ENCODE data around the gene ANTXR1.

Gene ANTXR1

GRCh38 chr2:69141061-69141460 is 128.1 kb downstream of the ANTXR1 start:
- no peak for DNase-seq (ENCODE audit: low spot score)
- in situ Hi-C loops (cut with MboI; ENCODE audit: low pct_unique_long_range_greater_than_20kb, low sequenced_read_pairs, unreplicated experiment) = no loop called here
- no peak for TF ChIP-seq CTCF (IDR thresholded peaks at IDR 0.05; ENCODE audit: extremely low read depth, insufficient read depth, missing control alignments)

- TF ChIP-seq CTCF (IDR thresholded peaks at IDR 0.05; ENCODE audit: extremely low read depth, insufficient read depth, missing control alignments) = no peak
- DNase-seq (ENCODE audit: low spot score) = no peak
- in situ Hi-C loops (cut with MboI; ENCODE audit: low pct_unique_long_range_greater_than_20kb, low sequenced_read_pairs, unreplicated experiment) = no loop called here
These were observed 130.9 kb downstream of the ANTXR1 start for GRCh38 chr2:69143748-69144360.

GRCh38 chr2:69145204-69145603 is 132.2 kb downstream of the ANTXR1 start:
- no peak for TF ChIP-seq CTCF (IDR thresholded peaks at IDR 0.05; ENCODE audit: extremely low read depth, insufficient read depth, missing control alignments)
- in situ Hi-C loops (cut with MboI; ENCODE audit: low pct_unique_long_range_greater_than_20kb, low sequenced_read_pairs, unreplicated experiment) = no loop called here
- no peak for DNase-seq (ENCODE audit: low spot score)

- no peak for TF ChIP-seq CTCF (IDR thresholded peaks at IDR 0.05; ENCODE audit: extremely low read depth, insufficient read depth, missing control alignments)
- DNase-seq (ENCODE audit: low spot score) = no peak
- in situ Hi-C loops (cut with MboI; ENCODE audit: low pct_unique_long_range_greater_than_20kb, low sequenced_read_pairs, unreplicated experiment) = no loop called here
These were observed 135.0 kb downstream of the ANTXR1 start for GRCh38 chr2:69147841-69148533.

- no peak for DNase-seq (ENCODE audit: low spot score)
- in situ Hi-C loops (cut with MboI; ENCODE audit: low pct_unique_long_range_greater_than_20kb, low sequenced_read_pairs, unreplicated experiment) = no loop called here
- no peak for TF ChIP-seq CTCF (IDR thresholded peaks at IDR 0.05; ENCODE audit: extremely low read depth, insufficient read depth, missing control alignments)
These were observed 136.7 kb downstream of the ANTXR1 start for GRCh38 chr2:69149631-69150215.

GRCh38 chr2:69151931-69152330 is 139.0 kb downstream of the ANTXR1 start:
- DNase-seq (ENCODE audit: low spot score) = no peak
- TF ChIP-seq CTCF (IDR thresholded peaks at IDR 0.05; ENCODE audit: extremely low read depth, insufficient read depth, missing control alignments) = no peak
- in situ Hi-C loops (cut with MboI; ENCODE audit: low pct_unique_long_range_greater_than_20kb, low sequenced_read_pairs, unreplicated experiment) = no loop called here

All from GM13977 (cell line).